Kidney glomerular epithelial cell (primary cell): Measurements from ENCODE around the gene ARID1B.

Experiments
- DNase-seq: peaks from one replicate; lab custom pipeline; 2025; lab: John Stamatoyannopoulos, UW

Gene ARID1B

GRCh38 chr6:156909212-156910010 lies 132.2 kb downstream of the ARID1B start:
- no peak for DNase-seq

- DNase-seq, result no peak
These were observed 132.8 kb downstream of the ARID1B start for GRCh38 chr6:156910011-156910334.

GRCh38 chr6:156910938-156911337 lies 133.8 kb downstream of the ARID1B start:
- no peak for DNase-seq

GRCh38 chr6:156911581-156911980 lies 134.4 kb downstream of the ARID1B start:
- no peak for DNase-seq

- no peak for DNase-seq
These were observed 135.3 kb downstream of the ARID1B start for GRCh38 chr6:156912431-156912830.

- DNase-seq, result no peak
These were observed 137.0 kb downstream of the ARID1B start for GRCh38 chr6:156914181-156914580.

GRCh38 chr6:156916130-156916801 lies 139.1 kb downstream of the ARID1B start:
- no peak for DNase-seq

- DNase-seq, result no peak
These were observed 140.0 kb downstream of the ARID1B start for GRCh38 chr6:156917213-156917612.

- no peak for DNase-seq
These were observed 141.5 kb downstream of the ARID1B start for GRCh38 chr6:156918647-156919046.

- DNase-seq, result no peak
These were observed 142.2 kb downstream of the ARID1B start for GRCh38 chr6:156919370-156919769.

- no peak for DNase-seq
These were observed 142.7 kb downstream of the ARID1B start for GRCh38 chr6:156919814-156920369.

- no peak for DNase-seq
These were observed 147.1 kb downstream of the ARID1B start for GRCh38 chr6:156924246-156924645.

- DNase-seq, result no peak
These were observed 147.8 kb downstream of the ARID1B start for GRCh38 chr6:156925026-156925425.

GRCh38 chr6:156925718-156926607 lies 148.8 kb downstream of the ARID1B start:
- no peak for DNase-seq

GRCh38 chr6:156928126-156928525 lies 150.9 kb downstream of the ARID1B start:
- DNase-seq, result no peak

- no peak for DNase-seq
These were observed 151.8 kb downstream of the ARID1B start for GRCh38 chr6:156928972-156929371.

GRCh38 chr6:156931283-156931682 lies 154.1 kb downstream of the ARID1B start:
- no peak for DNase-seq

GRCh38 chr6:156933201-156934068 lies 156.3 kb downstream of the ARID1B start:
- no peak for DNase-seq

- no peak for DNase-seq
These were observed 156.9 kb downstream of the ARID1B start for GRCh38 chr6:156934069-156934460.

GRCh38 chr6:156935000-156935399 lies 157.8 kb downstream of the ARID1B start:
- DNase-seq, result no peak

GRCh38 chr6:156938143-156938542 lies 161.0 kb downstream of the ARID1B start:
- no peak for DNase-seq
